NCI-H1105 treated with DMSO at 0.1 percent for 48 hours (cell line): ENCODE data around the gene GAR1.
A peak's percentile ranks its signal among the peaks of the same experiment; 100 is the strongest.
"Not testable (repeated sequence)": the region's sequence is repeated elsewhere in the genome, so short reads cannot be mapped to it uniquely, and the experiment has no call there.

Source experiments
- DNase-seq: peaks from one replicate; lab custom pipeline; 2025; lab: John Stamatoyannopoulos, UW

The GAR1 gene

DNA sequence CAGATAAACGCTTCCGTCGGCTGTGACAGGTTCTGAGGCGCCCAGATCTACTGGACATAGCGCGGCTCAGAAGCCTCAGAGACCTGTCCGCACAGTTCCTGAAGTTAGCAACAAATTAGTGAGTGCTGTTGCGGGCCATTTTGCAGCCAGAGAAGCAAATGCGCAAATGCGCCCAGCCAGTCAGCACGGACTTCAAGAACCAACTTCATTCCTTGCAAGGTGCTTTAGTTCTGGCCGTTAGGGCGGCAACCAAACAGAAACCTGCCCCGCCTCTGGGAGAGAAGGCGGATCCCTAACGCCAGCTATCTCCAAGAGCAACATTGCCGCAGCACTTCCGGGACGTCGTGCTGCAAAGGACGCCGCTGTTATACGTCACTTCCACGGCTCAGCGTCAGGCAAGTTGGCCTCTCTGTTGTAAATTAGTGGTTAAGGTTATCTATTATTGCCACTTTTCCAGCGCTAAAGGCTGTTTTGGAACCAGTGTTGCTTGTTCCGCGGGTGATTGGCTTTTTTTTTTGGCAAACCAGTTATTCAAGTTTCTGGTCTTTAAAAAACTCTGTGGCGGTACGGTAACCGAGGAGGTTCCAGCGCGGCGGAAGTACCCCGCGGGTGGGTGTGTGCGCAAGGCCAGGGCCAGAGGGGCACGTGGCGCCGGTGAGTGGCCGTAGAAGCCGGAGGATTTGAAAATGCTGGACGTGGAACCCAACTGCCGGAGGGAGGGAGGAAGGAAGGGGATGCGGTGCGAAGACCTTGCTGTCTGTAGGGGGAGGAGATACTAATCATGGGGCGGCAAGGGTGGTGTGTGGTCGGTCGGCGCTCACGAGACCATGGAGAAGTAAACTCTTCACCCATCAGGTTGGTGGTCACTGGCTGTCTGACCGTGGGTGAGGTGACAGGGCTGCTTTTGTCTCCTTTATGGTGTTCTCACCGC, at the start of gene GAR1:
Gene GAR1 (plus strand): TSS at position 612 of the 931 bp plus-strand sequence. CDS start 403 bp downstream, outside the sequence.
- peak; percentile 84 for DNase-seq

DNA sequence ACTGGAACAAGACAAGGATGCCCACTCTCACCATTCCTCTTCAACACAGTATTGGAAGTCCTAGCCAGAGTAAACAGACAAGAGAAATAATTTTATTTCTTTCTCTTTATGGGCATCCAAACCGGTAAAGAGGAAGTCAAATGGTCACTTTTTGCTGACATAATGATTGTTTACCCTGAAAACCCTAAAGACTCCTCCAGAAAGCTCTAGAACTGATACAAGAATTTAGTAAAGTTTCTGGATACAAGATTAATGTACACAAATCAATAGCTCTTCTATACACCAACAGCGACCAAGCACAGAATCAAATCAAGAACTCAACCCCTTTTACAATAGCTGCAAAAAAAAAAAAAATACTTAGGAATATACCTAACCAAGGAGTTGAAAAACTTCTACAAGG, 33.5 kb upstream of the GAR1 start:
- DNase-seq, result not testable (repeated sequence)

DNA sequence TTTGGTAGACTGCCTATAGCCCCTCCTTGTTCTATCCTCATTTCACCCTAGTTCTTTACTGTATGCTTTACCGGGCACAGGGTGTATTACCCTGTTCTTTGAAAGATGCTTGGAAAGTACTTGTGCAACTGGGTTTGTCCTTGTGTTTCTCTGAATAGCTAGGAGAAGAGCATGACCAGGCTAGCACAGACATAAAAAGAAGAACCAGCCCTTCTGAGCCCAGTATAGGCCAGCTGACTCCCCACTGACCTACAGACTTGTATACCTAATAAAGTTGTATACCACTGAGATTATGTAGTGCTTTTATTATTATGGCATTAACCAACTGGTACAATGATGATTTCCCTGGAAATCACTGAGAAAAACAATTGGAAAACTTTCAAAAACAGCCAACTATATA, 28.7 kb upstream of the GAR1 start:
- DNase-seq, result no peak

DNA sequence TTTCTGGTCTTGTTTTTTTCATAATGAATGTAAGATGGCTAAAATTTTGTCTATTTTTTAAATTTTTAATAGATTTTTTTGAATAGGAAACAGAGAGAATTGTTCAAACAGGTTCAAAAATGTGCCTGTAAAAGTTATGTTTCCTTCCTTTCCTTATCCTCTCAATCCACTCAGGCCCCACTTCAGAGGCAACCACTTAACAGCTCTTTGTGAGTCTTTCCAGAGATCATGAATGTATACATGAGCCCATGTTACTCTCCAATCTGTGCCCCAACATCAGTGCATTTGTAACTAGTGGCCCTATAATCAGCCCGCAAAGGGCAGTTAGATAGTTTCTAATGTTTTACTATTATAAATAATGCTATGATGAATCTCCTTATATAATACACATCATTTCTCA, 27.8 kb upstream of the GAR1 start:
- no peak for DNase-seq

DNA sequence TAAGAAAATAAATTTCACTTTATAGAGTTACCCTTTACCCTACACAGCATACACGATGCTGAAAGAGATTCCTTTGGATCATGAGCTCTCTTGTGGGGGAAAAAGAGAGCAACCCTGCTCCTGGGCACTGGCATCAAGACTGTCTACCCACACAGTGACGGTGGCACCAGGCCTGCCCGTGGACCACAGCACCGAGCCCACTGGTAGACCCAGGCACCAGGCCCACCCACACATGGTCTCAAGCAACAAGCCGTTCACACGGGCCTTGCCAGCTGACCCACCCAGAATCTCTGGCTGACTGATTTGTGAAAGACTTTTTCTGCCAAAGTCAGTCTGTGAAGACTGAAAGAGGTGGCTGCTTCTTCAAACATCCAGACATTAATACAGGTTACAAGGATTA, 20.5 kb upstream of the GAR1 start:
- DNase-seq, result no peak

DNA sequence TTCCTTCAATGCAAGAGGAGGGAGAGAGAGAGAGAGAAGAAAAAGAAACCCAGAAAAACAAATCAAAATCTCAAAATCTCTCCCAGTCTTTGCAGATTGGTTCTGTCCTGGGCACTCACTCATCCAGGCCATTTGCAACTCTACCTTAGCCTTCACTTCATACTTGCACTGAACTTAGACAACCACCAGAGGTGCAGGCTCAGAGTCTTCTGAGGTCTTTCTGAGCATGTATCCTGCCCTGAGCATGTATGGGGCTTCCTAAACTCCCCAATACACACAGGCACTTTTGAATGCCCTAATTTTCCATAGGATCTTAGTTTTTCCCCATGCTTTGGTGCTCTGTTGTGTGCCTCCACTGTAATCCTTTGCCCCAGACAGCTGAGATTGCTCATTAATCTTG, 16.7 kb upstream of the GAR1 start:
- no peak for DNase-seq

DNA sequence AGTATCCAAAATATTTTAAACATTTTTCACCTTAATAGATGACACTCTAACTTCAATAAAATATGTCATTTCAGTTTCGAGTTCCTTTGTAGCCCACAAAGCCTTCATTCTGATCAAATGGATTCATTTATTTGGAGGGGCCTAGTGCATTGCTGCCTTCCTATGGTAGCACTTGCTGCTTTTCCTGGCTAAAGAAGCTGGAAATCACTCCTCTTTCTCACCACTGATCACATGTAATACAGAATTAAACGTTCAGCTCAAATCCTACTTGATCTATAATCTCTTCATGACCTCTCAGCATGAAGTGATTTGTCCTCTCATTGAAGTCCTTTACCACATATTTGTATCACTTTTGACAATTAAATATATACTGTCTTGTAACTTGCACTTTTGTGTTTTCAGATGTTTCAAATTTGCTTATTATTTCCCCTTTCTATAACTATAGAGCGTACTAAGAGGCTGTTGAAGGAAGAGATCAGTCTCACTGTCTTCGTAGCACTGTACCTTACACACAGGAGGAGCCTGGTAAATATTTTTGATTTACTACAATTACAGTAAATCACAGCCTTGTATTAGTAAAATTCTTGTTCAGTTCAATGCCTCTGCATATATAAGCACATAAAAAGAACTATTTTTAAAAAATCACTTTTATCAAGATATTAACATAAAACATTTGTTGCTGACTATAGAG, 14.3 kb upstream of the GAR1 start:
- no peak for DNase-seq

DNA sequence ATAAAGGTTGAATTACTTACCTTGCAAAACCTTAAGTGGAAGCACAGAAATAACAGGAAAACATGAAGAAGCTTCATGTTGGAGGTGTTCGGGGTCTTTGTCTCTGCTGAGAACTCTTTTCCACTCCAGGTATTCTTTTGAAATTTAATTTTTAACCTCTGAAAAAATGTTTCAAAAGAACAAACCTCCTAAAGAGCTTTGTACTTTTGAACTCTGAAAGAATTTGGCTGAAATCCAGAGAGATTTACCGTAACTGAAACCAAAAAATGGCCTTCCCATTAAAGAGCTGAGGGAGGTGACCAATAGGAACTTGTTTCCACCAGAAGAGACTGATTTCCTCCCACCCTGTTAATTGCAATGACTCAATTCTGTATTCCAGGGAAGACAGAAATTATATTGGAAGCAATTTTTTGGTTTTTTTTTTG, 13.7 kb upstream of the GAR1 start, which contains the start of gene CFI:
Gene CFI (minus strand): TSS at position 105 of the 425 bp plus-strand sequence. CDS start 28 bp downstream, at position 77.
- no peak for DNase-seq

DNA sequence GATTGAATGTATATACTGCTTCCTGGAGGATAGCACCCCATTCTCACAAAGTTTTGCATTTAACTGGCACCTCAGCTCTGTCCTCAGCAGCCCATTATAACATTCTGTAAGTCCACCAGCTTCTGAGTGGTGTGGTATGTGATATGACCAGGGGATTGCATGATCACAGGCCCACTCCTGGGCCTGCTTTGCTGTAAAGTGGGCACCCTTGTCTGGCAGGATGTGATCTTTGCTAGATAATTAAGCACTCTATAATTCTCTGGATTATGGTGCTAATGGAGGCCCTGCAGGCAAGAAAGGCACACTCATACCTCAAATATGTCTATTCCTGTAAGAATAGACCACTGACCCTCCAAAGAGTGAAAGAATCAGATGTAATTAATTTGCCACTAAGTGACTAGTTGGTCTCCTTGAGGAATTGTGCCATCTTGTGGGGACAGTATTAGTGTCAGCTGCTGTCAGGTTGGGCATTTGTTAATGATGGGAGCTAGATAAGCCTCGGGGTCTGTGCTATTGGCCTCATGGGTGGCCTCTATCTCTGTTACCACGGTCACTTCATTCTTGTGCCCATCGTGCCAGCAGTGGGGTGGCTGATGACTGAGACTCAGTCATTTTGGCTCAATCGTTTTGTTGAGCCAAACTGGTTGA, 11.5 kb upstream of the GAR1 start:
- peak; percentile 28 for DNase-seq

DNA sequence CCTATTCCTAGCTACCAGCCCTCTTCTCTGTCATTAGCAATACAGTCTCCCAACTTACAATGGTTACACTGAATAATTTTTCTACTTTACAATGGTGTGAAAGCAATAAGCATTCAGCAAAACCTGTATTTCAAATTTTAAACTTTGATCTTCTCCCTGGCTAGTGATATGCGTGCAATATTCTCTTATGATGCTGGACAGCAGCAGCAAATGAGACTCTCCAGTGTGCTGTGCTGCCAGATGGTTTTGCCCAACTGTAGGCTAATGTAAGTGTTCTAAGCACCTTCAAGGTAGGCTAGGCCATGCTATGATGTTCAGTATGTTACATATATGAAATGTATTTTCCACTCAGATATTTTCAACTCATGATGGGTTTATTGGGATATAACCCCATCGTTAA, 5.9 kb upstream of the GAR1 start:
- no peak for DNase-seq

DNA sequence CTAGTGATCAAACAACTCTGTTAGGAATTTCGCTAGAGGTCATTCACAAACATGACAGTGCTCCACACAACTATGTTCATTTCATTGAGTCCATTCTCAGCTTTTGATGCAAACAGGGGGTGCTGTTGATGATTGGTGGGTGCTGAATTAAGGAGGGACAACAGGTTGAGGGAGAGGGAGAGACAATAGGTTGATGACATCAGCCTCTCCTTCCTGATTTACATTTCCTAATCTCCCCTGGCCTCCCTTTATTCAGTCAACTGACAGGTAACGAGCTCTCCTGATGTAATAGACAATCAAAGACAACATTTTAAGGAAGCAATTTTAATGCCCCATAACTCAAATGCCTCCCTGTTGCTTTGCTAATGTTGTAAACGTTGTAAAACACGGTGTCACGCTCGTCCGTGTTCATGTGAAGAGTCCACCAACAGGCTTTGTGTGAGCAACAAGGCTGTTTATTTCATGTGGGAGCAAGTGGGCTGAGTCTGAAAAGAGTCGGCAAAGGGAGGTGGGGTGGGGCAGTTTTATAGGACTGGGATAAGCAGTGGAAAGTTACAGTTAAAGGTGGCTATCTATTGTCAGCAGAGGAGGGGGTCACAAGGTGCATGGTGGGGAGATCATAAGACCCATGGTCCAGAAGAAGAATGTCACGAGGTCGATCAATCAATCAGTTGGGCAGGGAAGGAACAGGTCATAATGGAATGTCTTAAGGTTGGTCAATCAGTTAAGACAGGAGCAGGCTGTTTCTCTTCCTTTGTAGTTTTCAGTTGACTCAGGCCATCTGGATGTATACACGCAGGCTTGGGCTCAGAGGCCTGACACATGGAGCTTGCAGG, 4.8 kb upstream of the GAR1 start:
- DNase-seq, result no peak

DNA sequence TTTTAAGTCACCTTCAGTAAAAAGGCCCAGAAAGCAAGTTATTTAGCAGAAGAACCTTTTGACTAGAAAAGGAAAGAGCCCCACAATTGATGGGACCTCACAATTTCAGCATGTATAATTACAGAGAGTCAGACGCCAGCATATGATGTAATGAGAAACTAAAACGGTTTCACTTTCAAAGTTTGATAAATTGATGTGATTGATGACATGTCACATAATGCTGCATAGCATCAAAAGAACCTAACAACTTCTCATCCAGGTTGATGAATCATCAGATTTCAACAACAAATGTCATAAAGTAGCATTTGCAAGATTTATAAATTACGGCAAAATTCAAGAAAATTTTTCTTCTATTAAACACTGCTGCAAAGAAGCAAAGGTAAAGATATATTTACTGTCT, 3.9 kb upstream of the GAR1 start:
- no peak for DNase-seq

DNA sequence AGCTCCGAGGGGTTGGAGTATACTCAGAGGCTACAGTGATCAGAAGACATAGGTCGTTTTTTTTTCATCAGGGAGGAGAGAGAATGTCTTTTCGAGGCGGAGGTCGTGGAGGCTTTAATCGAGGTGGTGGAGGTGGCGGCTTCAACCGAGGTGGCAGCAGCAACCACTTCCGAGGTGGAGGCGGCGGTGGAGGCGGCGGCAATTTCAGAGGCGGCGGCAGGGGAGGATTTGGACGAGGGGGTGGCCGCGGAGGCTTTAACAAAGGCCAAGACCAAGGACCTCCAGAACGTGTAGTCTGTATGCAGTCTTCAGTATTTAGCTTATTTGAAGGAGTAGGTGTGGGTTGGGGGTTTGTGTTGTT, 500 bp downstream of the GAR1 start:
- no peak for DNase-seq

DNA sequence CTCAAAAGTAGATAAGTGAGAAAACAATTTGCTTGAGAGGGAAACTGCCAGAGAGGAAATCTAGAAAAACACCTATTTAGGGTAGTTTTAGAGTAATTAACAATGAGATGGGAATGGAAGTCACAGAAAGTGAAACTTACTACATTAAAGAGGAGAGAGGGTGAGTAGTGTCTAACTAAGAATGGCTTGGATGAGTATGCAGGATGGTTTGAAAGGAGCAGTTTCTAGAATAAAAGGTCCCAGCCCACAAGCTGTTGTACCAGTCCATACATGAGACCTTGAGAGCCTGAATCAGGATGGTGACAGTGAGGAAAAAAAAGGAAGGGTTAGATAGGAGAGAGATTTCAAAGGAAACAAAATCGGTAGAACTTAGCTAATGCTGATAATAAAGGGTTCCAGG, 1.3 kb downstream of the GAR1 start:
- DNase-seq, result no peak

DNA sequence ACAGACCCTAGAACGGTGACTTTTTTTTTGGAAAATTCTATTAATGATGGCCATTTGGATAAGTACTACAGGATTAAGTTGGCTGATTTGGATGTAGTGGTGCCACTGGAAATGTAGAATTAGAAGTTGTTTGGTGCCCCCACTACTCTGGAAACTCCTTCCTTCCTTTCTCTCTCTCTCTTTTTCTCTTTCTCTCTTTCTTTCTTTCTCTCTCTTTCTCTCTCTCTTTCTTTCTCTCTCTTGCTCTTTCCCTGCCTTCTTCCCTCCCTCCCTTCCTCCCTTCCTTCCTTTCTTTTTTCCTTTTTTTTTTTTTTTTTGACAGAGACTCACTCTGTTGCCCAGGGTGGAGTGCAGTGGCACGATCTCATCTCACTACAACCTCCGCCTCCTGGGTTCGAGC, 2.7 kb downstream of the GAR1 start:
- no peak for DNase-seq

DNA sequence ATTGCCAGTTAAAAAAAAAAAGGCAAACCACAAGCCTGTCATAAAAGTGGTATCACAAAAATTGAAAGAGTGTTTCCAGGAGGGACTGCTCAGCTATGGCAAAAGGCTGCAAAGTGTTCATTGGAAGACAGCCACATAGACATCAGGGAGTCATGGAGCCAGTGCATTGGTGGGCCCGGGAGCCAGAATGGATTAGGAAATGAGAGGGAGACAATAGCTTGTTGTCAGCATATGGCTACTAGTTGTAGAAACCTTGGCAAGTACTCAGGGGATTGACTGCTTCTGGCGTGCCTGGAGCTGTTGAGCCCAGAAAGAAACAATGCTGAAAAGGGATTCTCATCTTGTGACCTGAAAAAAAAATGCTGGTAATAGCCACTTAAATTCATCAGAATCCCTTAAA, 5.0 kb downstream of the GAR1 start:
- no peak for DNase-seq

DNA sequence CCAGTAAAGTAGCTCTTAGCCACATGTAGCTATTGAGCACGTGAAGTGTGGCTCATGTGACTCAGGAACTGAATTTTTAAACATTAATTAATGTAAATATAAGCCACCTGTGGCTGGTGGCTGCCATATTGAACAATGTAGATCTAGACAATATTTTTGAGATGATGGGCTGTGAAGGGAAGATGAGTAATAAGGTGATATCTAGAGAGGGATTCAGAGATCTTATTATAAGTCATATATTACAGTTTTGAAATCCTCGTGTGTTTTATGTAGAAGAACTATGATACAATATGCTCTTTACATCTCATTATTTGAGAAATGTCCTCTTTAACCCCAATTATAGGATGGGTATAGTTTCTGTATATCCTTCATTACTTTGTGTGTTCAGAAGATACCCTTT, 5.6 kb downstream of the GAR1 start:
- no peak for DNase-seq

DNA sequence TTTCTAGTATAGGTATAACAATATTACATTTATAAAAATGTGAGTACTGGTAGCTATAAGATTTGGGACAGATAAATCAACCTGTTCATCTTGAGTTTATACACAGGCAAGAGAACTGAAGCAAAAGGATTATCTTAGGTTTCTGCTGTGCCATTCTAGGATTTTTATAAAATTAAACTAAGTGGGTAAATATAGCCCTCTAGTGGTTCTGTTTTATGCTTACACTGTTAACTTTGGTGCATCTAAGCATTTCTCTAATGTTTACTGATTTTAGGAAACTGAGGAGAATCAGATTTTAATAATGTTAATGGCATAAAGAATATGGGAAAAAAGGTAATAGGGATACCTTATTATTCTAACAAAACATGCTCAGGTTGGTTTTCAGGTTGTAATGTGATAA, 11.2 kb downstream of the GAR1 start:
- DNase-seq, result peak; percentile 1

DNA sequence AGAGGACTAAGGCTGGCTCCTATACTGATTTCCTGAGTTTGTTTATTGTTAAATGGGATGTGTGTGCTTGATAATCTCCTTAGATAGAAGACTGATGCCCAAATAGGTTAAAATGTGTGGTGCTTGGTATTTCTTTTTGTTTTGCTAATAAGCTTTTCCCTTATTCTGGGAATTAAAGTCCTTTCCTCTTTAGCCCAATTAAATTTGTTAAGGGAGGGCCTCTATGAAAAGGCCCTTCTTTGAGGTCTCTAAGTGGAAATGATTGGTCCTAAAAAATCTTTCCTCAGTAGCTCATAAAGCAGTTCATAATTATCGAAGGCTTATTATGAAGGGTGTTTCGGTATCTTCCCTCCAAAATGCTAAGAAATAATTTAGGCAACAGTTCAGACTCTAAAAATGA, 12.1 kb downstream of the GAR1 start, which contains the start of gene RRH:
Gene RRH (plus strand): TSS at position 301 of the 400 bp plus-strand sequence. CDS start 56 bp downstream, at position 357.
- DNase-seq, result no peak

DNA sequence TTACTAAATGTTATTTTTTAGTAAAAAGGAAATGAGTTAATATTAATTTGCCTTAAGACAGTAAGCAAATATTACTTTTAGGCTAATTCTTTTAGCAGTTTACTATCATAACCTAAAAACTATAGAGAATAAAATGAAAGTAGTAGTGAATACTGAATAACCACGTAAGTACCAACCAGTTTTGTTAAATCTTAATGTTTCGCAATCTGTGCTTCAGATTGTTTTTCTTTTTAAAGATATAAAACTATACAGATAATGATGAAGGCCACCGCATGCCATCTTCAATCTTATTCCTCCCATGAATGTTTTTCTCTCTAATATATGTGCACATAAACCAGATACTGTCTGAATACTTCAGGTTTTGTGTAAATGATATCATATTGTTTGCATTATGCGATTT, 18.2 kb downstream of the GAR1 start:
- no peak for DNase-seq

DNA sequence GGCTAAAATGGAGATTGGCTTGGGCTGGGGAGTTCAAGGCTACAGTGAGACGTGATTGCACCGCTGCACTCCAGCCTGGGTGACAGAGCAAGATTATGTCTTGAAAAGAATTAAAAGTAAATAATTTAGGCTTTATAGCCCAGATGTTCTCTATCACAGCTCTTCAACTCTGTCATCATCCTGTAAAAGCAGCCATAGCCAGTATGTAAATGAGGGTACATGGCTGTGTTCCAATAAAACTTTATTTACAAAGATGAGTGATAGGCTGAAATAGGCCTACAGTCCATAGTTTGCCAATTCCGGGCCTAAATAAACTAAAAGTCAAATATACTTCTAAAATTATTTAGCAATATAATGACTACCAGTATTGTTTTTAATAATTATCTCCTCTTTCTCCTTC, 21.4 kb downstream of the GAR1 start:
- DNase-seq, result no peak
